Measurements from ENCODE around the gene ZNF335.
A peak's percentile ranks its signal among the peaks of the same experiment; 100 is the strongest.
"Not testable (repeated sequence)": the region's sequence is repeated elsewhere in the genome, so short reads cannot be mapped to it uniquely, and the experiment has no call there.

ZNF335 gene

DNA sequence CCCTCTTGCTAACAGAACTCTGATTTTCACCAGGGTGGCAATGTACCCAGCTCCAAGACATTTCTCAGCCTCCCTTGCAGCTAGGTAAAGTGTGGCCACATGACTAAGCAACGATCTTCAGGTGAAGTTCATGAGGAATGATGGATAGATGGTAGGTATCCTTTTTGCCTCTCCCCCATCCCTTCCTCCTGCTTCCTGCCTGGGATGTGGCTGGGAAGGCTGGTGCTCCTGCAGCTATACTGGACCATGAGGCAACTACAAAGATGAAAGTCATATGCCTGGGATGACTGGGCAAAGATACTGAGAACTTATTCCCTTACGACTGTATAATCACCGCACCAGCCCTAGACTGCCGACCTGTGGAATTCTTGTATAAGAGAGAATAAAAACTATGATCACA is 13.4 kb downstream of the ZNF335 start:
- H3K4me3 ChIP-seq (ENCODE audit: severe bottlenecking), result no peak overlapping the region
- DNase-seq (ENCODE audit: low spot score) (peak; percentile 23), ATAC-seq (ENCODE audit: low read depth) (no peak)
- H3K27ac ChIP-seq (ENCODE audit: poor library complexity, severe bottlenecking), result no peak overlapping the region
- H3K9me3 ChIP-seq (ENCODE audit: severe bottlenecking), result no peaks in the 10 kb centered on the region
- TF ChIP-seq CTCF (IDR thresholded peaks at IDR 0.05; ENCODE audit: poor library complexity, severe bottlenecking), result no peak
- H3K4me1 ChIP-seq (ENCODE audit: insufficient read depth, poor library complexity, severe bottlenecking), result no peaks in the 10 kb centered on the region
- H3K27me3 ChIP-seq (ENCODE audit: insufficient read depth, poor library complexity, severe bottlenecking), result no peaks in the 10 kb centered on the region
- H3K36me3 ChIP-seq (ENCODE audit: low read depth), result peaks cover 75% of the 10 kb centered on the region

DNA sequence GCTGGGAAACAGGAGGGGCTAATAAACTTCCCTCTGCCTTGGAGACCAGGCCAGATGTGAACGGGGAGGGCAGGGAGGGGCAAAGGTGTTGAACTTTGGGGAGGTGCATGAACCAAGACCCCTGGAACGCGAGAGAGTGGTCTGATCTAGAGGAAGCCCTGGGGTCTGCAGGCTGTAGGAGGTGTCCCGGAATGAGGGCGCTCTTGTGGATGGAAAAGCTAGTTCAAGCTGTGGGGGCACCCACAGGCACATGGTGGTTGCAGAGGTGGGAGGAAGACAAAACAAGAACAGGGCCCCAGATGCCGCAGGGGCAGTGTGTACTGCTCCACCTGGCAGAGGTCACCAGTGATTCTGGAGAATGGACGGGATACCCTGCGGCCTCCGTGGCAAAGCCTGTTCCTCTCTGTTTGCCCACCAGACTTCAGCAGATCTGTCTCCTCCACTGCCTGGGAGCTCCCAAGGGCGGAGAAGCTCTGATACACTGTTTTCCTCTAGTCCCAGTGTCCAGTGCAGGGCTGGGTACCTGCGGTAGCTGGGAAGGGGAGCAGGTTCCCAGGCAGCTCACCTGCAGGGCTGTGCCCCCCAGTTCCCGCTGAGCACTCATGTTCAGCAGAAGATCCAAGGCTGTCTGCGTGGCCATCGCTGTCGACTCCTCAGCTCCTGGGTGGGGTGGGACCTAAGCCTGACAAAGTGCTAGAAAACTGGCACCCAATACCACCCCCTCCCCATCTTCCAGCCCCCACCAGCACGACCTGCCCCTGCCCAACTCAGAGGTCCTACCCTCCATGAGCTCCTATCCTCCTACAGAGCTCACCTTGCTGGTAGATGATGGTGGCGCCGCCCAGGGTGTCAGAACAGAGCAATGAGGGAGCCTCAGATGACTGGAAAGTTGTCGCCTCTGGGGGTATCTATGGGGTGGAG is 14.7 kb downstream of the ZNF335 start:
- ATAC-seq (ENCODE audit: low read depth) (no peak), DNase-seq (ENCODE audit: low spot score) (peak; percentile 75)
- Histone ChIP-seq H3K27me3 (ENCODE audit: insufficient read depth, poor library complexity, severe bottlenecking) (no peaks in the 10 kb centered on the region), H3K27ac (ENCODE audit: poor library complexity, severe bottlenecking) (no peak overlapping the region), H3K9me3 (ENCODE audit: severe bottlenecking) (no peaks in the 10 kb centered on the region), H3K4me3 (ENCODE audit: severe bottlenecking) (no peak overlapping the region), H3K4me1 (ENCODE audit: insufficient read depth, poor library complexity, severe bottlenecking) (no peaks in the 10 kb centered on the region), H3K36me3 (ENCODE audit: low read depth) (peaks cover 75% of the 10 kb centered on the region)
- no peak for TF ChIP-seq CTCF (IDR thresholded peaks at IDR 0.05; ENCODE audit: poor library complexity, severe bottlenecking)

GRCh38 chr20:45956326-45956725 is 15.7 kb downstream of the ZNF335 start:
- H3K27me3 ChIP-seq (ENCODE audit: insufficient read depth, poor library complexity, severe bottlenecking); H3K4me3 ChIP-seq (ENCODE audit: severe bottlenecking); H3K4me1 ChIP-seq (ENCODE audit: insufficient read depth, poor library complexity, severe bottlenecking); H3K9me3 ChIP-seq (ENCODE audit: severe bottlenecking); H3K27ac ChIP-seq (ENCODE audit: poor library complexity, severe bottlenecking); ATAC-seq (ENCODE audit: low read depth): not testable (repeated sequence)
- DNase-seq (ENCODE audit: low spot score), result peak; percentile 34
- H3K36me3 ChIP-seq (ENCODE audit: low read depth), result peaks cover 75% of the 10 kb centered on the region

DNA sequence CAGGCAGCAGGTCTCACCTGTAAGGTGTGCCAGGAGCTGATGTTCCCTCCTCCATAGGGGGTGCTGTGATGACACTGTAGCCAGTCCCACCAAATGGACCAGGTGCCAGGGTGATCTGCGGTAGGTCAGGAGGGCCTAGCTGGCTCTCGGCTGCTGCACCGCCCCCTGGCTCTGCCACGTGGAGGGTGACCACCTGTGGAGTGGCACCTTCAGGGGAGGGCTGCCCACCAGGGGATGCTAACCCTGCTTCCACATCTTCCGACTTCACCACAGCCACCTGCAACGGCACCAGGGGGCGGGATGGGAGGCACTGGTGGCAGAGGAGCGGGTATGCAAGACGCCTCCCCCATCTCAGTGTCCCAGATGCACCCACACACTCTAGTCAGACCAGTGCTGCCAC is 18.3 kb downstream of the ZNF335 start:
- no peak for TF ChIP-seq CTCF (IDR thresholded peaks at IDR 0.05; ENCODE audit: poor library complexity, severe bottlenecking)
- no peaks in the 10 kb centered on the region for H3K9me3 ChIP-seq (ENCODE audit: severe bottlenecking)
- H3K36me3 ChIP-seq (ENCODE audit: low read depth), result peaks cover 75% of the 10 kb centered on the region
- H3K27ac ChIP-seq (ENCODE audit: poor library complexity, severe bottlenecking), result no peak overlapping the region
- H3K4me1 ChIP-seq (ENCODE audit: insufficient read depth, poor library complexity, severe bottlenecking), result no peaks in the 10 kb centered on the region
- no peaks in the 10 kb centered on the region for H3K27me3 ChIP-seq (ENCODE audit: insufficient read depth, poor library complexity, severe bottlenecking)
- no peak for ATAC-seq (ENCODE audit: low read depth)
- H3K4me3 ChIP-seq (ENCODE audit: severe bottlenecking), result no peak overlapping the region
- DNase-seq (ENCODE audit: low spot score), result peak; percentile 79

DNA sequence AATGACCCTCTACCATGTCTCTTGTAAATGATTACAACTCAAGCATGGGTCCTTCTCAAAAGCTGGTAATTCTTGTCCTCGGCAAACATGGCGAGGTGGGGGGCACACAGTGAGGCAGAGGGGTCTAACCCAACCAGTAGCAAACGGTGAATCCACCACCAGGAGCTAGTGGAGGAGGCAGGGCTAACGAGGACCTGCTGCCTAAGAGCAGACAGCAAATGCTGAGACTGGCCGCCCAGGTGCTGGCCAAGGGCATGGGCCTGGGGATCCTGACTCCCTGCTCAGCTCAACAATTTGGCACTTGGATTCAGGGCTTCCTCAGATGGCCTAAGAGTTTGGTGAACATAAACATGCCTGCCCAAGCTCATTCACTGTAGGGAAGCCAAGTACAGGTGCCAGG is 19.1 kb downstream of the ZNF335 start:
- peaks cover 76% of the 10 kb centered on the region for H3K36me3 ChIP-seq (ENCODE audit: low read depth)
- no peaks in the 10 kb centered on the region for H3K27me3 ChIP-seq (ENCODE audit: insufficient read depth, poor library complexity, severe bottlenecking)
- no peak for TF ChIP-seq CTCF (IDR thresholded peaks at IDR 0.05; ENCODE audit: poor library complexity, severe bottlenecking)
- DNase-seq (ENCODE audit: low spot score) (no peak), ATAC-seq (ENCODE audit: low read depth) (no peak)
- H3K4me1 ChIP-seq (ENCODE audit: insufficient read depth, poor library complexity, severe bottlenecking), result no peaks in the 10 kb centered on the region
- H3K9me3 ChIP-seq (ENCODE audit: severe bottlenecking), result no peaks in the 10 kb centered on the region
- H3K27ac ChIP-seq (ENCODE audit: poor library complexity, severe bottlenecking), result no peak overlapping the region
- no peak overlapping the region for H3K4me3 ChIP-seq (ENCODE audit: severe bottlenecking)

All from RWPE2 (cell line).